Ovary (tissue), 9 donors: ENCODE measurements around the gene ADAT3. TPM values are rescaled to one million over a fixed set of nuclear protein-coding genes. Genes with fewer than 3 reads are reported as not detected.

Experiments used
- polyA plus RNA-seq, 2 donors: library from polyadenylated mRNA; stranded (reverse); fragments of 200-250 nt in 1 of 2; fragments of 350-450 nt in 1 of 2; fragmentation: Illumina TruSeq in 1 of 2; extraction: RNeasy Lipid Tissue Mini Kit (QIAGEN cat#74804) in 1 of 2; gene quantifications; one replicate each; pipeline ENCODE4 v1.2.3, GENCODE V29; 2013 to 2014
- total RNA-seq, 7 donors: library from RNA; depleted of rRNA in 2 of 7; stranded (reverse); fragments of >200 nt in 2 of 7; fragmentation: NEBNext Ultra II Directional in 3 of 7; extraction: Animal tissue kit (Norgen Biotek cat#: 25700) in 3 of 7; gene quantifications; one replicate each; pipeline versions ENCODE4 v1.1.0 to v1.2.4, GENCODE V29; 2016 to 2023
- donor health status: DM: no; HTN: no; CAD: no; lungs with moderate emphysema.
- donor health status: DM: no; HTN: no; CAD: no.
- donor health status: Bipolar disorder and iron deficiency.
- donor health status: DM: yes; HTN: yes; CAD: no.
- donor health status: DM: no; HTN: no; CAD: no.
- donor health status: DM: yes; HTN: yes; CAD: no.

Gene ADAT3
- total and polyA plus RNA-seq, 9 donors: 2.3 to 13.7 (median 4.3) TPM; not detected in 1

Other genes with a start within 250 kb of the ADAT3 start
- gene ONECUT3, start 151.9 kb upstream of the ADAT3 start, total RNA-seq: under 1 TPM in 1 of 7 donors, not detected in 6; 0.05 TPM
- gene ONECUT3, start 151.9 kb upstream of the ADAT3 start, polyA plus RNA-seq: not detected
- 1 to 10 TPM in 5 of 7 donors, under 1 TPM in 2; 0.72 to 3.2 (median 2.1) TPM for gene ATP8B3, start 93.1 kb upstream of the ADAT3 start, total RNA-seq
- gene ATP8B3, start 93.1 kb upstream of the ADAT3 start, polyA plus RNA-seq: 1 to 10 TPM in 1 of 2 donors, under 1 TPM in 1; 0.91 to 1.5 TPM
- gene REXO1, start 56.9 kb upstream of the ADAT3 start, total RNA-seq: 10 to 100 TPM; 14.9 to 46.7 (median 30.4) TPM
- 10 to 100 TPM in 1 of 2 donors, 1 to 10 TPM in 1; 4.8 to 21.5 TPM for gene REXO1, start 56.9 kb upstream of the ADAT3 start, polyA plus RNA-seq
- 10 to 100 TPM in 6 of 7 donors, 1 to 10 TPM in 1; 4.2 to 26.6 (median 14.4) TPM for gene KLF16, start 41.8 kb upstream of the ADAT3 start, total RNA-seq
- 1 to 10 TPM in 1 of 2 donors, under 1 TPM in 1; 0.63 to 5.4 TPM for gene KLF16, start 41.8 kb upstream of the ADAT3 start, polyA plus RNA-seq
- 10 to 100 TPM; 54.2 to 87.3 (median 65.4) TPM for gene ABHD17A, start 19.9 kb upstream of the ADAT3 start, total RNA-seq
- gene ABHD17A, start 19.9 kb upstream of the ADAT3 start, polyA plus RNA-seq: 10 to 100 TPM in 1 of 2 donors, under 1 TPM in 1; 0.57 to 65.6 TPM
- gene SCAMP4, start within 50 bp of the ADAT3 start, total RNA-seq: 10 to 100 TPM; 32.0 to 87.0 (median 62.6) TPM
- gene SCAMP4, start within 50 bp of the ADAT3 start, polyA plus RNA-seq: 10 to 100 TPM; 11.7 to 31.1 TPM
- 10 to 100 TPM; 35.9 to 65.4 (median 50.7) TPM for gene CSNK1G2, start 35.8 kb downstream of the ADAT3 start, total RNA-seq
- gene CSNK1G2, start 35.8 kb downstream of the ADAT3 start, polyA plus RNA-seq: 10 to 100 TPM in 1 of 2 donors, 1 to 10 TPM in 1; 5.9 to 48.7 TPM
- 100 to 1,000 TPM in 1 of 7 donors, 10 to 100 TPM in 6; 47.8 to 131 (median 90.2) TPM for gene BTBD2, start 110.3 kb downstream of the ADAT3 start, total RNA-seq
- 10 to 100 TPM; 14.4 to 65.7 TPM for gene BTBD2, start 110.3 kb downstream of the ADAT3 start, polyA plus RNA-seq
- gene MKNK2, start 145.8 kb downstream of the ADAT3 start, total RNA-seq: 100 to 1,000 TPM in 5 of 7 donors, 10 to 100 TPM in 2; 58.3 to 186 (median 122) TPM
- 10 to 100 TPM; 22.1 to 69.5 TPM for gene MKNK2, start 145.8 kb downstream of the ADAT3 start, polyA plus RNA-seq
- gene MOB3A, start 190.9 kb downstream of the ADAT3 start, total RNA-seq: 10 to 100 TPM; 16.6 to 61.5 (median 47.8) TPM
- 10 to 100 TPM; 21.1 to 22.5 TPM for gene MOB3A, start 190.9 kb downstream of the ADAT3 start, polyA plus RNA-seq
- gene IZUMO4, start 191.5 kb downstream of the ADAT3 start, total RNA-seq: 10 to 100 TPM in 5 of 7 donors, 1 to 10 TPM in 2; 4.5 to 24.5 (median 10.7) TPM
- gene IZUMO4, start 191.5 kb downstream of the ADAT3 start, polyA plus RNA-seq: 10 to 100 TPM in 1 of 2 donors, 1 to 10 TPM in 1; 1.8 to 31.7 TPM
- gene AP3D1, start 246.2 kb downstream of the ADAT3 start, total RNA-seq: 100 to 1,000 TPM in 1 of 7 donors, 10 to 100 TPM in 6; 36.7 to 102 (median 75.4) TPM
- gene AP3D1, start 246.2 kb downstream of the ADAT3 start, polyA plus RNA-seq: 10 to 100 TPM; 43.5 to 49.9 TPM